Psoas muscle (tissue), 8 donors: ENCODE measurements around the gene SYT5. TPM values are rescaled to one million over a fixed set of nuclear protein-coding genes. Genes with fewer than 3 reads are reported as not detected.

Source experiments
- ATAC-seq, 4 donors: fragments of 200-7000 bp; cut with Tn5 transposase; one replicate each; pipeline ENCODE4 v1.9.1; 2020; ENCODE audit warnings: moderate library complexity in 3 of 4, mild to moderate bottlenecking in 2 of 4
- DNase-seq, 2 donors: peaks; one replicate each; pipeline ENCODE4 v3.0.0-alpha.2; 2020
- H3K27ac ChIP-seq: fragments of 200-600 bp; one replicate; pipeline ENCODE4 v1.8.0; 2022
- H3K27me3 ChIP-seq, 3 donors: fragments of 200-600 bp in 1 of 3; one replicate each; pipeline versions ENCODE4 v1.6.1 to v1.8.0; 2013 to 2022; ENCODE audit warnings: low read length in 2 of 3, mild to moderate bottlenecking in 2 of 3, moderate library complexity in 1 of 3; ENCODE audit not compliant: insufficient read depth in 3 of 3
- H3K36me3 ChIP-seq, 2 donors: fragments of 200-600 bp in 1 of 2; one replicate each; pipeline versions ENCODE4 v1.6.1 to v1.8.0; 2013 to 2022; ENCODE audit warnings: low read depth in 1 of 2, mild to moderate bottlenecking in 1 of 2, moderate library complexity in 1 of 2; ENCODE audit not compliant: insufficient read depth in 1 of 2
- H3K4me1 ChIP-seq: fragments of 200-600 bp; one replicate; pipeline ENCODE4 v1.8.0; 2022
- H3K4me3 ChIP-seq: fragments of 200-600 bp; one replicate; pipeline ENCODE4 v1.8.0; 2022; ENCODE audit warnings: mild to moderate bottlenecking
- H3K9me3 ChIP-seq: fragments of 200-600 bp; one replicate; pipeline ENCODE4 v1.8.0; 2022
- CTCF ChIP-seq: fragments of 200-600 bp; IDR thresholded peaks from one replicate; pipeline ENCODE4 v1.8.0; 2022; ENCODE audit warnings: antibody characterized with exemption
- WGBS, 3 donors: extraction: QIAGEN DNeasy Blood & Tissue Kit; methylation state at CpG; one replicate each; pipeline versions ENCODE4 v1.1.6 to v1.1.7; 2013; 5-methylcytosine and 5-hydroxymethylcytosine counted together
- intact Hi-C, 2 donors: fragments of 100-400 bp; cut with DNase I; formaldehyde crosslinking; loops; one replicate each; pipeline versions ENCODE4 v1.11.0 to v1.14.2; 2022
- polyA plus RNA-seq, 3 donors: library from polyadenylated mRNA; stranded (reverse); fragments of 200-250 nt; gene quantifications; one replicate each; pipeline ENCODE4 v1.2.3, GENCODE V29; 2013
- total RNA-seq, 4 donors: library from RNA; stranded (reverse); fragmentation: NEBNext Ultra II Directional in 2 of 4; extraction: Animal tissue kit (Norgen Biotek cat#: 25700) in 2 of 4; gene quantifications; one replicate each; pipeline versions ENCODE4 v1.2.1 to v1.2.4, GENCODE V29; 2021 to 2023
- donor health status: healthy with polysubstance abuse.
- donor health status: DM: no; HTN: no; CAD: no; lungs with moderate emphysema.
- donor health status: Bipolar disorder and iron deficiency.
- donor health status: healthy.
- donor health status: DM: yes; HTN: yes; CAD: no.
- donor health status: DM: no; HTN: no; CAD: no.
- donor health status: DM: no; HTN: no; CAD: no.
- donor health status: DM: yes; HTN: yes; CAD: no.

Gene SYT5
- total and polyA plus RNA-seq, 7 donors, result 0.03 to 0.13 TPM; not detected in 5

- ATAC-seq (peak in 1 of 4 donors; percentile 3), DNase-seq (no peak)
- Histone ChIP-seq H3K9me3 (no peaks in the 10 kb centered on the region), H3K27ac (no peak overlapping the region), H3K27me3 (no peaks in the 10 kb centered on the region), H3K36me3 (peaks cover 6 to 63% of the 10 kb centered on the region in 2 donors), H3K4me3 (no peak overlapping the region), H3K4me1 (no peaks in the 10 kb centered on the region)
- WGBS, 3 donors, result 59 to 73% (median 63%) methylated on average over 17 of the region's 17 CpGs
- no peak for TF ChIP-seq CTCF
- intact Hi-C loops, result no loop called here
These were observed 47.9 kb upstream of the SYT5 start for GRCh38 chr19:55228015-55228391.

- H3K27me3 ChIP-seq, result no peaks in the 10 kb centered on the region
- TF ChIP-seq CTCF, result no peak
- ATAC-seq (peak in 1 of 4 donors; percentile 8), DNase-seq (peak in 1 of 2 donors; percentile 37)
- H3K9me3 ChIP-seq, result no peaks in the 10 kb centered on the region
- H3K36me3 ChIP-seq, result peaks cover 6 to 58% of the 10 kb centered on the region in 2 donors
- no peak overlapping the region for H3K4me3 ChIP-seq
- no peak overlapping the region for H3K27ac ChIP-seq
- H3K4me1 ChIP-seq, result no peaks in the 10 kb centered on the region
- WGBS, 3 donors, result 85 to 89% (median 87%) methylated on average over 25 of the region's 25 CpGs
- intact Hi-C loops, result no loop called here
These were observed 47.3 kb upstream of the SYT5 start for GRCh38 chr19:55227241-55228014.

GRCh38 chr19:55226788-55227187 is 46.7 kb upstream of the SYT5 start:
- Histone ChIP-seq H3K36me3 (peaks cover 4 to 51% of the 10 kb centered on the region in 2 donors), H3K27ac (no peak overlapping the region), H3K4me1 (no peaks in the 10 kb centered on the region), H3K4me3 (no peak overlapping the region), H3K27me3 (no peaks in the 10 kb centered on the region), H3K9me3 (no peaks in the 10 kb centered on the region)
- intact Hi-C loops, result no loop called here
- TF ChIP-seq CTCF, result no peak
- ATAC-seq (no peak), DNase-seq (peak in 1 of 2 donors; percentile 8)
- 76 to 79% (median 77%) methylated on average over 18 of the region's 18 CpGs for WGBS, 3 donors

- ATAC-seq (no peak), DNase-seq (no peak)
- H3K27ac ChIP-seq, result no peak overlapping the region
- WGBS, 3 donors, result 72 to 86% (median 79%) methylated on average over 9 of the region's 9 CpGs
- no peaks in the 10 kb centered on the region for H3K4me1 ChIP-seq
- peaks cover 4 to 46% of the 10 kb centered on the region in 2 donors for H3K36me3 ChIP-seq
- intact Hi-C loops, result no loop called here
- no peaks in the 10 kb centered on the region for H3K9me3 ChIP-seq
- TF ChIP-seq CTCF, result no peak
- H3K27me3 ChIP-seq, result no peaks in the 10 kb centered on the region
- H3K4me3 ChIP-seq, result no peak overlapping the region
These were observed 46.2 kb upstream of the SYT5 start for GRCh38 chr19:55226273-55226672.
